ENCODE data around the gene MOV10. TPM values are rescaled to one million over a fixed set of nuclear protein-coding genes. Genes with fewer than 3 reads are reported as not detected.

Gene MOV10
- total and polyA plus RNA-seq, 8 donors = 57.8 to 81.3 (median 71.3) TPM

DNA sequence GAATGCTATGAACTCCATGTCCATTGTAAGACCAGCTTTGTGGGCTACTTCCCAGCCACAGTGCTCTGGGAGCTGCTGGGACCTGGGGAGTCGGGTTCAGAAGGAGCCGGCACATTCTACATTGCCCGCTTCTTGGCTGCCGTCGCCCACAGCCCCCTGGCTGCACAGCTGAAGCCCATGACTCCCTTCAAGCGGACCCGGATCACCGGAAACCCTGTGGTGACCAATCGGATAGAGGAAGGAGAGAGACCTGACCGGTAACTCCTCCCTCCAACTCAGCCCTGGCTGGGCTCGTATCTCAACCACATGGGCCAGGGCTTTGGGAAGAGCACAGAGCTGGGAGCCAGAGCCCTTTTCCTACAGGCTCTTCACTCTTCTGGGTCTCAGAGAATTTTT, 15.4 kb downstream of the MOV10 start:
- no peak for DNase-seq
- intact Hi-C loops (cut with DNase I) = no loop called here
- TF ChIP-seq, protein P1, sequence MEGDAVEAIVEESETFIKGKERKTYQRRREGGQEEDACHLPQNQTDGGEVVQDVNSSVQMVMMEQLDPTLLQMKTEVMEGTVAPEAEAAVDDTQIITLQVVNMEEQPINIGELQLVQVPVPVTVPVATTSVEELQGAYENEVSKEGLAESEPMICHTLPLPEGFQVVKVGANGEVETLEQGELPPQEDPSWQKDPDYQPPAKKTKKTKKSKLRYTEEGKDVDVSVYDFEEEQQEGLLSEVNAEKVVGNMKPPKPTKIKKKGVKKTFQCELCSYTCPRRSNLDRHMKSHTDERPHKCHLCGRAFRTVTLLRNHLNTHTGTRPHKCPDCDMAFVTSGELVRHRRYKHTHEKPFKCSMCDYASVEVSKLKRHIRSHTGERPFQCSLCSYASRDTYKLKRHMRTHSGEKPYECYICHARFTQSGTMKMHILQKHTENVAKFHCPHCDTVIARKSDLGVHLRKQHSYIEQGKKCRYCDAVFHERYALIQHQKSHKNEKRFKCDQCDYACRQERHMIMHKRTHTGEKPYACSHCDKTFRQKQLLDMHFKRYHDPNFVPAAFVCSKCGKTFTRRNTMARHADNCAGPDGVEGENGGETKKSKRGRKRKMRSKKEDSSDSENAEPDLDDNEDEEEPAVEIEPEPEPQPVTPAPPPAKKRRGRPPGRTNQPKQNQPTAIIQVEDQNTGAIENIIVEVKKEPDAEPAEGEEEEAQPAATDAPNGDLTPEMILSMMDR (IDR thresholded peaks at IDR 0.05) = no peak
- H3K4me1 ChIP-seq = no peaks in the 10 kb centered on the region
- peaks cover 0 to 56% of the 10 kb centered on the region in 2 donors for H3K36me3 ChIP-seq
- no peak for ATAC-seq
- H3K4me3 ChIP-seq = no peak overlapping the region
- no peak overlapping the region for H3K27ac ChIP-seq
- H3K9me3 ChIP-seq = no peaks in the 10 kb centered on the region
- no peaks in the 10 kb centered on the region for H3K27me3 ChIP-seq

DNA sequence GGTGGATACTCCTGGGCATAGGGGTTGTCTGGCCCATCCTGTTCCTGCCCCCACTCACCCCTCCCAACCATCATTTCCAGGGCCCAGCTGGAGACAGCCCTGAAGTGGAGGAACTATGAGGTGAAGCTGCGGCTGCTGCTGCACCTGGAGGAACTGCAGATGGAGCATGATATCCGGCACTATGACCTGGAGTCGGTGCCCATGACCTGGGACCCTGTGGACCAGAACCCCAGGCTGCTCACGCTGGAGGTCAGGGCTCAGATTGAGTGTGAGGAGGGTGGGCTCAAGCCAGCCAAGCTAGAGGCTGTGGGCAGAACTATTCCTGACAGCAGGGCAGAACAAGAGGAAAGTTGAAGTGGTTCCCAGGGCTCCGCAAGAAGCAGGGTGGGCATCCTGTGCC, 18.2 kb downstream of the MOV10 start:
- Histone ChIP-seq H3K9me3 (no peaks in the 10 kb centered on the region), H3K27ac (no peak overlapping the region), H3K4me1 (no peaks in the 10 kb centered on the region), H3K27me3 (no peaks in the 10 kb centered on the region), H3K4me3 (no peak overlapping the region), H3K36me3 (peaks cover 0 to 81% of the 10 kb centered on the region in 2 donors)
- DNase-seq (no peak), ATAC-seq (no peak)
- TF ChIP-seq, protein P1 (IDR thresholded peaks at IDR 0.05) = no peak
- intact Hi-C loops (cut with DNase I) = no loop called here

DNA sequence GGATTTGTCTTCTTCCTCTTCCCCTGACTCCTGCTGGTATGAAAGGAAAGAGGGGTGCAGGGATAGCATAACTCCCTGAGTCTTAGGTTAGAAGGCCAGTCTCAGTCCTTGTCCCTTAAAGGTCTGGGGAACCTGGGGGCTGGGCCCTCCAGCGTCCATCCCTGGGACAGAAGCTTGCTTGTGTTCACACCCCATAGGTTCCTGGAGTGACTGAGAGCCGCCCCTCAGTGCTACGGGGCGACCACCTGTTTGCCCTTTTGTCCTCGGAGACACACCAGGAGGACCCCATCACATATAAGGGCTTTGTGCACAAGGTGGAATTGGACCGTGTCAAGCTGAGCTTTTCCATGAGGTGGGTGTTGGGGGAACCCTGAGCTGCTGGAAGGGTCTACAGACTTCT, 19.4 kb downstream of the MOV10 start:
- Histone ChIP-seq H3K4me3 (no peak overlapping the region), H3K36me3 (peaks cover 0 to 90% of the 10 kb centered on the region in 2 donors), H3K27ac (no peak overlapping the region), H3K27me3 (no peaks in the 10 kb centered on the region), H3K4me1 (peaks cover 0 to under 1% of the 10 kb centered on the region in 2 donors), H3K9me3 (no peaks in the 10 kb centered on the region)
- TF ChIP-seq, protein P1 (IDR thresholded peaks at IDR 0.05) = no peak
- ATAC-seq (no peak), DNase-seq (no peak)
- intact Hi-C loops (cut with DNase I) = no loop called here

DNA sequence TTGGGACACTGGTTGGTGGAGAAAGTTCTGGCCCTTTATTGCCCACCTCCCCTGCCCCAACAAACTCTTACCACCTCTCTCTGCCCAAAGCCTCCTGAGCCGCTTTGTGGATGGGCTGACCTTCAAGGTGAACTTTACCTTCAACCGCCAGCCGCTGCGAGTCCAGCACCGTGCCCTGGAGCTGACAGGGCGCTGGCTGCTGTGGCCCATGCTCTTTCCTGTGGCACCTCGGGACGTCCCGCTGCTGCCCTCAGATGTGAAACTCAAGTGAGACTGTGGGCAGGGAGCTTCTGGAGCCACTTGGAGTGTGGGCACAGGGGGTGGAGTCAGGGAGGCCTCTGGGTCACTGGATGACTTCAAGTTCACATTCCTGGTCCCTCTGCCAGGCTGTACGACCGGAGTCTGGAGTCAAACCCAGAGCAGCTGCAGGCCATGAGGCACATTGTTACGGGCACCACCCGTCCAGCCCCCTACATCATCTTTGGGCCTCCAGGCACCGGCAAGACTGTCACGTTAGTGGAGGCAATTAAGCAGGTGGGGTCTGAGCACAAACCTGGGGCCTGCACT, 20.0 kb downstream of the MOV10 start:
- Histone ChIP-seq H3K9me3 (no peaks in the 10 kb centered on the region), H3K27ac (no peak overlapping the region), H3K27me3 (no peaks in the 10 kb centered on the region), H3K36me3 (peaks cover 0 to 89% of the 10 kb centered on the region in 2 donors), H3K4me3 (no peak overlapping the region), H3K4me1 (peaks cover 0 to 7% of the 10 kb centered on the region in 2 donors)
- intact Hi-C loops (cut with DNase I) = no loop called here
- no peak for ATAC-seq
- TF ChIP-seq, protein P1 (IDR thresholded peaks at IDR 0.05) = no peak
- DNase-seq = no peak

DNA sequence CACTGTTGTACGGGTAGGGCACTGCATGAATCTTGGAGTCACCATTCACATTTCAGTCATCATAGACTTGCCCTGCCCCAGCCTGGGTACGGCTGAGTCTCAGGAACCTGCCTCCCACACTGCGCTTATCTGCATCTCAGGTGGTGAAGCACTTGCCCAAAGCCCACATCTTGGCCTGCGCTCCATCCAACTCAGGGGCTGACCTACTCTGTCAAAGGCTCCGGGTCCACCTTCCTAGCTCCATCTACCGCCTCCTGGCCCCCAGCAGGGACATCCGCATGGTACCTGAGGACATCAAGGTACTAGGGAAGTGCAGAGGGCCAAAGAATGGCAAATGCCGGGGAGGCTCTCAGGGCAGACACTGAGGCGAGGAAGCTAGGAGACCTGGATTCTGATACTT, 20.8 kb downstream of the MOV10 start:
- Histone ChIP-seq H3K9me3 (no peaks in the 10 kb centered on the region), H3K27me3 (no peaks in the 10 kb centered on the region), H3K4me1 (peaks cover 6 to 15% of the 10 kb centered on the region in 2 donors), H3K27ac (no peak overlapping the region), H3K4me3 (no peak overlapping the region), H3K36me3 (peaks cover 0 to 89% of the 10 kb centered on the region in 2 donors)
- ATAC-seq (no peak), DNase-seq (no peak)
- TF ChIP-seq, protein P1 (IDR thresholded peaks at IDR 0.05) = no peak
- intact Hi-C loops (cut with DNase I) = no loop called here

Measured in left lung (tissue), 10 donors.